GM12874 (cell line): Measurements from ENCODE around the gene CD55.

ENCODE experiments used
- TF ChIP-seq, protein P1 (sequence below): IDR thresholded peaks from 2 replicates; pipeline ENCODE4 v1.5.1; 2011; ENCODE audit warnings: low read depth, mild to moderate bottlenecking, control low read depth, low read length, moderate library complexity; ENCODE audit not compliant: insufficient read depth

CD55 gene

GRCh38 chr1:207388721-207389120 lies 67.2 kb downstream of the CD55 start:
- TF ChIP-seq, protein P1, sequence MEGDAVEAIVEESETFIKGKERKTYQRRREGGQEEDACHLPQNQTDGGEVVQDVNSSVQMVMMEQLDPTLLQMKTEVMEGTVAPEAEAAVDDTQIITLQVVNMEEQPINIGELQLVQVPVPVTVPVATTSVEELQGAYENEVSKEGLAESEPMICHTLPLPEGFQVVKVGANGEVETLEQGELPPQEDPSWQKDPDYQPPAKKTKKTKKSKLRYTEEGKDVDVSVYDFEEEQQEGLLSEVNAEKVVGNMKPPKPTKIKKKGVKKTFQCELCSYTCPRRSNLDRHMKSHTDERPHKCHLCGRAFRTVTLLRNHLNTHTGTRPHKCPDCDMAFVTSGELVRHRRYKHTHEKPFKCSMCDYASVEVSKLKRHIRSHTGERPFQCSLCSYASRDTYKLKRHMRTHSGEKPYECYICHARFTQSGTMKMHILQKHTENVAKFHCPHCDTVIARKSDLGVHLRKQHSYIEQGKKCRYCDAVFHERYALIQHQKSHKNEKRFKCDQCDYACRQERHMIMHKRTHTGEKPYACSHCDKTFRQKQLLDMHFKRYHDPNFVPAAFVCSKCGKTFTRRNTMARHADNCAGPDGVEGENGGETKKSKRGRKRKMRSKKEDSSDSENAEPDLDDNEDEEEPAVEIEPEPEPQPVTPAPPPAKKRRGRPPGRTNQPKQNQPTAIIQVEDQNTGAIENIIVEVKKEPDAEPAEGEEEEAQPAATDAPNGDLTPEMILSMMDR, result no peak

DNA sequence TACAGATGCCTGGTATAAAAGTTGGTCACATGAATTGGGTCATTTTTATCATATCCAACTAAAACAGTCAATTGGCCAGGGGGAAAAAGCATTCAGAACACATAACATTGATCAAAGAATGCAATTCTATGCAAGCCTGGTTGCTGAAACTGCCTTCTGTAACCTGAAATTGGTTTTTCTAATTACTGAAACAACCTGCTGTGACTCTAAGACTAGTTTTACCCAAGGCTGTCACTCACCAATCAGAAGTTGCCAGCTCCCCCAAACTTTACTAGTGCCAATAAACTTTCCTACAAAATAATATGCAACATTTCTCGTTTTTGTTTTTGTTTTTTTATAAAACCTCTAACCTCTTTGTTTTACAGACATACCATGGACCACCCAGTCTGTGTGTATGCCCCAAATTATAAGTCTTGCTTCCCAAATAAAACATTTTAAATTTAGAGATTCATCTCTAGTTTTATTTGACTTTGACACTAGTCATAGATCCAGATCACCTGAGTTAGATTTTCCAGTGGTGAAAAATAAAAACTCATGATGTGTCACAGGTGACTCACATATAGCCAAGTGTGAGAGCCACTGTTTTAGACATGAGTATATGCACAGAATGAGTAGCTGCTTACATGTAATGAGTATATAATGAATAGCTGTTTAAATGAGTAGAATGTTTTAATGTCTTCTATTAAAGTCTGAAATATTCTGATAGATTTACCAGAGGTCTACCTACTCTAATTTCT lies 68.4 kb downstream of the CD55 start:
- TF ChIP-seq, protein P1, result no peak

- TF ChIP-seq, protein P1, result no peak
Observed at GRCh38 chr1:207393610-207394009, 72.1 kb downstream of the CD55 start.

DNA sequence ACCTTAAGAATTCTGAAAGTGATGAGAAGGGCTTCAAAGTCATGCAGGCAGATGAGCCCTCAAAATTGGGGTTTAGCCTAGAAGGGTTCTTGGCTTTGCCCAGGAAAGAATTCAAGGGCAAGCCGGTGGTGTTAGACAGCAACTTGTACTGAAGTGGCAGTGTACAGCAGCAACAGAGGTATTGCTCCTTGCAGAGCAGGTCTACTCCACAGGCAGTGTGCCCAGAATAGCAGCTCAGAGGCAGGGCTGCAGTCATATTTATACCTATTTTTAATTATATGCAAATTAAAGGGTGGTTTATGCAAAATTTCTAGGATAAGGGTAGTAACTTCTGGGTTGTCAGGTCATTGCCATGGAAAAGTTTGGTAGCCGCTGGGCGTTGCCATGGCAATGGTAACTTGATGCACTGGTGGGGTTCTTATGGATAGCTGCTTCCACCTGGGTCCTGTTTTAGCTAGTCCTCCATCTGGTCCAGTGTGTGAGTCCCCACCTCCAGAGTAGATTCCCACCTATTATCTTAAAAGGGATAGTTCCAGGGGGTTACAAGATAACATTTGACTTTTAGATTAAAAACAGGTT lies 74.8 kb downstream of the CD55 start:
- TF ChIP-seq, protein P1, result no peak

- TF ChIP-seq, protein P1, result no peak
Observed at GRCh38 chr1:207397525-207397926, 76.0 kb downstream of the CD55 start.

GRCh38 chr1:207398986-207399385 lies 77.5 kb downstream of the CD55 start:
- TF ChIP-seq, protein P1, result no peak

GRCh38 chr1:207401578-207401977 lies 80.1 kb downstream of the CD55 start:
- TF ChIP-seq, protein P1, result no peak
